Activated T-helper 1 cell treated with anti-CD3 and anti-CD28 coated beads, Interleukin-2, amount 50 U/mL, for 16 hours (primary cell): ENCODE data around the gene VPS4B.
"Not testable (repeated sequence)": the region's sequence is repeated elsewhere in the genome, so short reads cannot be mapped to it uniquely, and the experiment has no call there.

Experiments
- DNase-seq, 2 donors: peaks; one replicate each; pipeline ENCODE4 v3.0.0-alpha.2; 2020; ENCODE audit warnings: low read depth in 1 of 2, low spot score in 1 of 2

The VPS4B gene

GRCh38 chr18:63373161-63373560 lies 49.1 kb downstream of the VPS4B start:
- no peak for DNase-seq

GRCh38 chr18:63368611-63369010 lies 53.7 kb downstream of the VPS4B start:
- DNase-seq, result no peak

- peak; percentile 64 to 71 for DNase-seq
Observed at GRCh38 chr18:63367053-63367953, 55.0 kb downstream of the VPS4B start, which contains the start of gene KDSR. KDSR (minus strand) TSS chr18:63367206; CDS start chr18:63367118, 88 bp downstream.

- DNase-seq, result peak; percentile 35 to 60
Observed at GRCh38 chr18:63366213-63367052, 55.8 kb downstream of the VPS4B start.

GRCh38 chr18:63365876-63366212 lies 56.4 kb downstream of the VPS4B start:
- DNase-seq, result no peak

- DNase-seq, result no peak
Observed at GRCh38 chr18:63363951-63364350, 58.3 kb downstream of the VPS4B start.

GRCh38 chr18:63363420-63363819 lies 58.9 kb downstream of the VPS4B start:
- DNase-seq, result not testable (repeated sequence)

GRCh38 chr18:63356272-63356896 lies 65.9 kb downstream of the VPS4B start:
- DNase-seq, result no peak

GRCh38 chr18:63350230-63350629 lies 72.0 kb downstream of the VPS4B start:
- no peak for DNase-seq

GRCh38 chr18:63348508-63349136 lies 73.7 kb downstream of the VPS4B start:
- DNase-seq, result no peak

GRCh38 chr18:63346480-63347183 lies 75.6 kb downstream of the VPS4B start:
- no peak for DNase-seq

- DNase-seq, result no peak
Observed at GRCh38 chr18:63346031-63346430, 76.2 kb downstream of the VPS4B start.

- no peak for DNase-seq
Observed at GRCh38 chr18:63344918-63345317, 77.4 kb downstream of the VPS4B start.

GRCh38 chr18:63344263-63344662 lies 78.0 kb downstream of the VPS4B start:
- no peak for DNase-seq

GRCh38 chr18:63342206-63342605 lies 80.1 kb downstream of the VPS4B start:
- no peak for DNase-seq

- no peak for DNase-seq
Observed at GRCh38 chr18:63339920-63340484, 82.3 kb downstream of the VPS4B start.
